Endothelial cell of umbilical vein (primary cell): ENCODE measurements around the gene TRIM36. TPM values are rescaled to one million over a fixed set of nuclear protein-coding genes. Genes with fewer than 3 reads are reported as not detected.

ENCODE experiments used
- BruUV-seq: library from RNA; stranded (reverse); fragments of 400-500 nt; replicated peaks from 2 replicates; lab custom pipeline; 2021; lab: Mats Ljungman, UMichigan
- CTCF ChIA-PET: fragments of 300-600, 350-600 bp; sonication (Branson Sonifier 250); formaldehyde crosslinking; loops from one replicate; lab custom pipeline; 2021; ENCODE audit warnings: antibody characterized with exemption, inconsistent platforms; lab: Charles Lee
- POLR2A ChIA-PET: fragments of 300-600, 350-600 bp; sonication (Branson Sonifier 250); formaldehyde crosslinking; loops from one replicate; lab custom pipeline; 2021; ENCODE audit warnings: antibody characterized with exemption, inconsistent platforms; lab: Charles Lee
- DNase-seq: peaks from one replicate; pipeline ENCODE4 v3.0.0-alpha.2; 2011; ENCODE audit warnings: low read depth, low spot score
- FAIRE-seq: peaks from 2 replicates; lab custom pipeline; 2011; peaks lifted over from hg19 to GRCh38; lab: Jason Lieb, UNC
- H2AFZ ChIP-seq: 2 replicates; pipeline ENCODE4 v1.6.0; 2012; ENCODE audit warnings: low read depth, low read length, control low read depth, inconsistent platforms
- H3K27ac ChIP-seq: 2 replicates; pipeline ENCODE4 v1.5.1; 2011; ENCODE audit warnings: low read depth, mild to moderate bottlenecking, control low read depth, low read length, moderate library complexity; ENCODE audit not compliant: insufficient read depth
- H3K27me3 ChIP-seq, 2 experiments: 2 replicates each; pipeline versions ENCODE4 v1.6.0 to v1.6.1; 2011; ENCODE audit warnings: low read length in 2 of 2, mixed read lengths in 1 of 2; ENCODE audit not compliant: control insufficient read depth in 2 of 2, insufficient read depth in 2 of 2
- H3K36me3 ChIP-seq, 2 experiments: 2 replicates in 1 of 2; 3 replicates in 1 of 2; pipeline ENCODE4 v1.5.1; 2011; ENCODE audit warnings: low read length in 2 of 2, mild to moderate bottlenecking in 1 of 2, moderate library complexity in 1 of 2; ENCODE audit not compliant: control insufficient read depth in 2 of 2, insufficient read depth in 2 of 2; ENCODE audit errors: extremely low read depth in 1 of 2
- H3K4me1 ChIP-seq: 3 replicates; pipeline ENCODE4 v1.5.1; 2011; ENCODE audit warnings: mild to moderate bottlenecking, low read length; ENCODE audit not compliant: control insufficient read depth, insufficient read depth; ENCODE audit errors: extremely low read depth
- H3K4me2 ChIP-seq: 2 replicates; pipeline ENCODE4 v1.6.1; 2011; ENCODE audit warnings: low read length, control low read depth, mixed read lengths; ENCODE audit not compliant: insufficient read depth
- H3K4me3 ChIP-seq, 3 experiments: fragments of 200-600 bp in 1 of 3; sonication (generic), shearing (Covaris generic) in 1 of 3; replicated peaks in 1 of 3; 2 replicates each; pipeline ENCODE4 v1.5.1; 2011 to 2016; ENCODE audit warnings: control low read depth in 3 of 3, low read length in 3 of 3, mild to moderate bottlenecking in 2 of 3, inconsistent platforms in 1 of 3, low read depth in 1 of 3, moderate library complexity in 1 of 3; ENCODE audit not compliant: insufficient read depth in 1 of 3
- H3K79me2 ChIP-seq: 2 replicates; pipeline ENCODE4 v1.6.0; 2012; ENCODE audit warnings: low read length, inconsistent platforms; ENCODE audit not compliant: control insufficient read depth, insufficient read depth
- H3K9ac ChIP-seq: replicated peaks from 2 replicates; pipeline ENCODE3; 2011; ENCODE audit warnings: low read length, control low read depth; ENCODE audit not compliant: insufficient read depth; ENCODE audit errors: extremely low read depth
- H3K9me1 ChIP-seq: replicated peaks from 3 replicates; pipeline ENCODE4 v1.6.0; 2011; ENCODE audit warnings: mild to moderate bottlenecking, low read length; ENCODE audit not compliant: control insufficient read depth, insufficient read depth; ENCODE audit errors: extremely low read depth
- H3K9me3 ChIP-seq: replicated peaks from 2 replicates; pipeline ENCODE4 v1.5.1; 2012; ENCODE audit warnings: low read length, inconsistent platforms; ENCODE audit not compliant: control insufficient read depth, insufficient read depth
- H4K20me1 ChIP-seq: replicated peaks from 2 replicates; pipeline ENCODE3; 2011; ENCODE audit warnings: mild to moderate bottlenecking, low read length; ENCODE audit not compliant: control insufficient read depth, insufficient read depth; ENCODE audit errors: extremely low read depth
- CTCF ChIP-seq, 2 donors: IDR thresholded peaks; 1 replicate in 1 of 2; 2 replicates in 1 of 2; pipeline ENCODE4 v1.5.1; 2011; ENCODE audit warnings: low read length in 2 of 2, mild to moderate bottlenecking in 2 of 2, moderate library complexity in 2 of 2, control low read depth in 1 of 2, inconsistent platforms in 1 of 2, low read depth in 1 of 2; ENCODE audit not compliant: insufficient read depth in 1 of 2; ENCODE audit errors: extremely low read depth in 1 of 2
- EZH2 ChIP-seq: IDR thresholded peaks from 2 replicates; pipeline ENCODE4 v1.6.1; 2012; ENCODE audit warnings: borderline replicate concordance, low read depth, mild to moderate bottlenecking, moderate library complexity, low read length, inconsistent platforms; ENCODE audit not compliant: severe bottlenecking
- FOS ChIP-seq: IDR thresholded peaks from 2 replicates; pipeline ENCODE4 v1.6.1; 2011; ENCODE audit warnings: mild to moderate bottlenecking, low read length, moderate library complexity, borderline replicate concordance; ENCODE audit not compliant: insufficient read depth
- GATA2 ChIP-seq: IDR thresholded peaks from 2 replicates; pipeline ENCODE4 v1.7.0; 2011; ENCODE audit warnings: low read depth, mild to moderate bottlenecking, moderate library complexity, mixed read lengths, low read length; ENCODE audit not compliant: insufficient read length, insufficient read depth
- JUN ChIP-seq: IDR thresholded peaks from 2 replicates; pipeline ENCODE4 v1.6.1; 2011; ENCODE audit warnings: borderline replicate concordance, low read depth; ENCODE audit not compliant: insufficient read length, insufficient read depth
- POLR2AphosphoS5 ChIP-seq: IDR thresholded peaks from 2 replicates; pipeline ENCODE4 v1.6.1; 2012; ENCODE audit warnings: low read depth, mild to moderate bottlenecking, control low read depth, low read length, moderate library complexity; ENCODE audit not compliant: insufficient read depth
- dilution Hi-C: fragments of 300-500 bp; cut with MboI; formaldehyde crosslinking; loops from one replicate; pipeline ENCODE4 v1.15.0; 2019; ENCODE audit warnings: low sequenced_read_pairs; ENCODE audit not compliant: extremely low pct_ligation_motif_present
- intact Hi-C: fragments of 100-400 bp; cut with micrococcal nuclease; formaldehyde crosslinking; loops from one replicate; pipeline ENCODE4 v1.10.0; 2022
- polyA plus RNA-seq, 4 experiments: library from polyadenylated mRNA; depleted of rRNA in 3 of 4; stranded (reverse) in 3 of 4; unstranded in 1 of 4; fragments of >200 nt; gene quantifications; 2 replicates each; pipeline versions ENCODE4 v1.2.1 to v1.2.3, GENCODE V29; 2011 to 2012; ENCODE audit warnings: missing spikeins in 1 of 4
- total RNA-seq: library from RNA; stranded (reverse); gene quantifications from 2 replicates; pipeline ENCODE4 v1.2.3, GENCODE V29; 2021
- TF ChIP-seq, protein P1 (sequence below): IDR thresholded peaks from 2 replicates; pipeline ENCODE4 v1.6.1; 2011; ENCODE audit not compliant: insufficient read depth, insufficient read length

Gene TRIM36
- total and polyA plus RNA-seq, 2 donors (not counting 3 experiments of a cell fraction or from before 2014, with no cell fraction given), result 0.76 to 1.2 TPM

DNA sequence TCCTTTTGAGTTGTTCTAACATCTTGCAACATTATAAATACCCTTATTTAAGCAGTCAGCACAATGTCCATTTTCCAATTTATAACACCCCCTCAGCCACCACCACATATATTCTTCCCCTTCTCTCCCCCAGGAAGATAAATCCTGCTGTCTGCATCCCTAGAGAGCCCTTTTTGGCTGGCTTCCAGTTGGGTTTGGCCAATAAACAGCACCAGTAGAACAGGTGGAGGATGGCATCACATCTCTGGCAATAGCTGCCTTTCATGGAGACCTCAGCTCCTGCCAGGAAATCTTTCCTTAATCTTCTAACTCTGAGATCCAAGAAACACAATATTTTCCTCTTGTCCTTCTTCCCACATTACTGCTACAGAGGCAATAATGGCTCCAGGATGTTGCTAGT lies 53.7 kb downstream of the TRIM36 start:
- POLR2A ChIA-PET, result no interaction called here
- Histone ChIP-seq H3K27ac (no peak overlapping the region), H3K4me1 (no peaks in the 10 kb centered on the region), H3K27me3 (no peaks in the 10 kb centered on the region), H3K9ac (no peak overlapping the region), H3K4me3 (no peak overlapping the region), H3K36me3 (no peaks in the 10 kb centered on the region), H3K9me3 (no peaks in the 10 kb centered on the region), H4K20me1 (no peaks in the 10 kb centered on the region), H3K79me2 (no peaks in the 10 kb centered on the region), H3K9me1 (no peaks in the 10 kb centered on the region), H2AFZ (no peak overlapping the region), H3K4me2 (no peak overlapping the region)
- CTCF ChIA-PET, result no interaction called here
- DNase-seq (no peak), FAIRE-seq (no peak)
- dilution Hi-C loops (no loop called here), intact Hi-C loops (no loop called here)
- BruUV-seq, result no TSS peak
- TF ChIP-seq JUN, result no peak
- TF ChIP-seq EZH2, result no peak
- no peak for TF ChIP-seq CTCF (IDR thresholded peaks at IDR 0.05; ENCODE audit: extremely low read depth in 1 of 2, insufficient read depth in 1 of 2, low read depth in 1 of 2, low read length in 2 of 2)
- no peak for TF ChIP-seq POLR2AphosphoS5
- TF ChIP-seq GATA2, result no peak
- no peak for TF ChIP-seq FOS
- TF ChIP-seq, protein P1, sequence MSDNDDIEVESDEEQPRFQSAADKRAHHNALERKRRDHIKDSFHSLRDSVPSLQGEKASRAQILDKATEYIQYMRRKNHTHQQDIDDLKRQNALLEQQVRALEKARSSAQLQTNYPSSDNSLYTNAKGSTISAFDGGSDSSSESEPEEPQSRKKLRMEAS, result no peak
